Fibroblast of skin of left biceps (primary cell): ENCODE results near the gene SCO2.
A peak's percentile ranks its signal among the peaks of the same experiment; 100 is the strongest.
"Not testable (repeated sequence)": the region's sequence is repeated elsewhere in the genome, so short reads cannot be mapped to it uniquely, and the experiment has no call there.

Experiments used
- DNase-seq, 2 experiments: peaks; one replicate each; pipeline ENCODE4 v3.0.0-alpha.2; 2013; ENCODE audit warnings: low read depth in 2 of 2

Gene SCO2

GRCh38 chr22:50521710-50522109, 3.7 kb downstream of the SCO2 start:
- DNase-seq, result no peak

DNA sequence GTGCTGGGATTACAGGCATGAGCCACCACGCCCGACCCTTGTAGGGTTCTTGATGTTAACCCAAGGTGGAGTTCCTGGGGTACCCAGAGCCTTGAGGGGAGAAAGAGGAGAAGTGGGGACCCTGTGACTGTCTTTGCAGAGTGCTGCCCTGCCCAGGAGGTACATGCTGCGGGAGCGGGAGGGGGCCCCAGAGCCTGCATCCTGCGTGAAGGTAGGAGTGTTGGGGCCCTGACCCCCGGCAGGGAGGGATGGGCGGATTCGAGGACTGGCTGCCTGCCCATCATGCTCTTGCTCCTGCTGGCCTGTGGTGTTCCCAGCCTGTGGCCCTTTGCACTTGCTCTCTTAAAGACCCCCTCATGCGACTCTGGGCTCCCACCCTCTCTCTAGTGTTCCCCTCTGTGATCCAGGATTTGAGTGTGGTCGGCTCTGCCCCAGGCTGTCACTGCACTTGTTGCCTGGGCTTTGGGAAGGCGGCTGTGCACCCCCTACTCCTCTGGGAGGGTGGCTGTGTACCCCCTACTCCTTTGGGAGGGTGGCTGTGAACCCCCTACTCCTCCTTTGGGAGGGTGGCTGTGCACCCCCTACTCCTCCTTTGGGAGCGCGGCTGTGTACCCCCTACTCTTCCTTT, 4.5 kb downstream of the SCO2 start:
- no peak for DNase-seq

DNA sequence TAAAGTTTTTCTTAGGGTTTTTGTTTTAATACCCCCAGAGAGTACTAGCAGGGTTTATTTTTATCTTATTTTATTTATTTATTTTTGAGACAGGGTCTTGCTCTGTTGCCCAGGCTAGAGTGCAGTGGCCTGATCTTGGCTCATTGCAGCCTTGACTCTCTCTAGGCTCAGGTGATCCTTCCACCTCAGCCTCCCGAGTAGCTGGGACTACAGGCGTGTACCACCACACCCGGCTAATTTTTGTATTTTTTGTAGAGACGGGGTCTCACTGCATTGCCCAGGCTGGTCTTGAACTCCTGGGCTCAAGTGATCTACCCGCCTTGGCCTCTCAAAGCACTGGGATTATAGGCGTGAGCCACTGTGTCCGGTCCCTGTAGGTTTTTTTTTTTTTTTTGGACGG, 5.2 kb downstream of the SCO2 start:
- not testable (repeated sequence) for DNase-seq

DNA sequence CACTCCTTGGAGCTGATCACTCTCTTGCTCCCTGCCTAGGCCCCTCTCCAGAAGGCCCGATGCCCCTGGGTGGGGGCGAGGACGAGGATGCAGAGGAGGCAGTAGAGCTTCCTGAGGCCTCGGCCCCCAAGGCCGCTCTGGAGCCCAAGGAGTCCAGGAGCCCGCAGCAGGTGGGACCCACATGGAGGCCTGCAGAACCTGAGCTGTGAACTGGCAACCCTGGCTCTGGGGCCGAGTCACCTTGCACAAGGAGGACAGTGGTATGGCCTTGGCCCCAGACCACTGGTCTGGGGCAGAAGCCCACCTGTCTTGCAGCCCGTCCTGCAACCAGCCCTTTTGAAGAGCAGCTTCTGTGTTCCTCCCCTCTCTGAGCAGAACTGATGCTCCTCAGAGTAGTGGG, 6.2 kb downstream of the SCO2 start:
- DNase-seq, result no peak

DNA sequence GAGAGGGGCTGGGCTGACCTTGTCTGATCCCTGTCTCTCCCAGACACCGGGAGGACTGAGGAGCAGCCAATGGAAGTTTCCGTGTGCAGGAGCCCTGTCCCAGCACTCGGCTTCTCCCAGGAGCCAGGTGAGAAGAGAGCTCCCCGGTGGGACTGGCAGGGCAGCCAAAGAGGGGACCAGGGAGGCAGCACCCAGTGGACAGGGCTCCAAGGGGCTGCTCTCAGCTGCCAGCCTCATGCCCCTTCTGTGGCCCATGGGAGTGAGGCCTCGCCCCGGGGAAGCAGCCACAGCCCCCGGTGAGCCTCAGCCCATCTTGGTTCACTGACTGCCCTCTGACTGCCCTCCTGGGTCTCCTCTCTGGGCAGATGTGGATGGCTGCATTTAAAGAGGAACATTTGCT, 6.8 kb downstream of the SCO2 start:
- DNase-seq, result no peak

GRCh38 chr22:50517495-50518260, 7.7 kb downstream of the SCO2 start:
- DNase-seq, result no peak

DNA sequence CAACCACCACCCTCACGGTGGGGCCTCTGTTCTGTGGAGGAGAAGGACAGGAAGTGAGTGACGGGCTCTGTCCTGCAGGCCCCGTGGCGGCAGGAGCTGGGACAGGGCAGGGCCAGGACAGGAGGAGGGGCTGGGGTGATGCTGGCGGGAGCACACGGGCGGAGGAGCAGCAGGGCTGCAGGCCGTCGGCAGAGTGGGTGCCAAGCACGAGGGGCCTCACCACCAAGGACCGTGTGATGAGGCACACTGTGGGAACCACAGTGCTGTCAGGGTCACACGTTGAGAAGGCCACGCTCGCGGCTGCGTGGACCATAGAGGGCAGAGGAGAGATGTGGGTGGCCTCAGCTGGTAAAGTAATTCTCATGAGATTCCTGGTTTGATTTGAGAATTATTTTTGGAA, 8.5 kb downstream of the SCO2 start:
- DNase-seq, result no peak

GRCh38 chr22:50516068-50516467, 9.3 kb downstream of the SCO2 start:
- no peak for DNase-seq

GRCh38 chr22:50513175-50513574, 12.2 kb downstream of the SCO2 start:
- no peak for DNase-seq

- DNase-seq, result no peak
These were observed 16.5 kb downstream of the SCO2 start for GRCh38 chr22:50508897-50509296.

DNA sequence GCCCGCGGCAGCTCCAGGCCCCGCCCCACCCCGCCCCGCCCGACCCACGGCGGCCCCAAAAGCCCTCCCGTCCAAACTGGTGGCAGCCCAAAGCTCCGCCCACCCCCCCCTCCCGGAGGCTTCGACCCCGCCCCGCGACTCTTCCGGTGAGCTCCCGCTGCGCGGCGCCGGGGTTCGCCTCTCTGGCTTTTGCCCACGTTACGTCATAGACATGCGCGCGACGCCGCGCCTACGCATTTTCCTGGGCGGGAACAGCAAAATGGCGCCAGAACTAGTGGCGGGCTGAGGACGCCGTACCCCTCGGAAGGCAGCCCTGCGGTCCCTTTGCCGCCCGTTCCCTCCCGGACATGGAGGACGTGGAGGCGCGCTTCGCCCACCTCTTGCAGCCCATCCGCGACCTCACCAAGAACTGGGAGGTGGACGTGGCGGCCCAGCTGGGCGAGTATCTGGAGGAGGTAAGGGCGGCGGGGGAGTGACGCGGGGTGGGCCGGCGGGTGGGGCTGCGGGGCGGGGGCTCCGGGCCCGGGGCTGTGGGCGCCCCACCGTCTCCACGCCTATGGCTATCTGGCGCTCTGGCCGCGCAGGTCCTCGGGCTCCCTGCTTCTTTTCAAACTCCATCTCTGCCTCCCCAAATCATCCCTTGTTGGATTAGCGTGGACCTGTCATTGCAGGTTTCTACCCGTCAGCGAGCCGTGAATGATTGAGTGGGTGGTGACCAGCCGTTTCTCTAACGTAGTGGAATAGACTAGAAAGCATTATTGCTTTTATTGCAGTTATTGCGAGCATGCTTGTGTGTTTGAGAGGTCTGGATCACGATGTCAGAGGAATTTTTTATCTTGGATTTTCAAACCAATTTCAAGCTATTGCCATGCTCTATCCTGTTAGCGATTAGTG, 17.2 kb downstream of the SCO2 start, which contains the start of gene NCAPH2:
Gene NCAPH2, plus strand, starts transcription at position 234 of the 894 bp plus-strand sequence. Its CDS starts 114 bp downstream, at position 348.
- peak; percentile 91 to 93 for DNase-seq

DNA sequence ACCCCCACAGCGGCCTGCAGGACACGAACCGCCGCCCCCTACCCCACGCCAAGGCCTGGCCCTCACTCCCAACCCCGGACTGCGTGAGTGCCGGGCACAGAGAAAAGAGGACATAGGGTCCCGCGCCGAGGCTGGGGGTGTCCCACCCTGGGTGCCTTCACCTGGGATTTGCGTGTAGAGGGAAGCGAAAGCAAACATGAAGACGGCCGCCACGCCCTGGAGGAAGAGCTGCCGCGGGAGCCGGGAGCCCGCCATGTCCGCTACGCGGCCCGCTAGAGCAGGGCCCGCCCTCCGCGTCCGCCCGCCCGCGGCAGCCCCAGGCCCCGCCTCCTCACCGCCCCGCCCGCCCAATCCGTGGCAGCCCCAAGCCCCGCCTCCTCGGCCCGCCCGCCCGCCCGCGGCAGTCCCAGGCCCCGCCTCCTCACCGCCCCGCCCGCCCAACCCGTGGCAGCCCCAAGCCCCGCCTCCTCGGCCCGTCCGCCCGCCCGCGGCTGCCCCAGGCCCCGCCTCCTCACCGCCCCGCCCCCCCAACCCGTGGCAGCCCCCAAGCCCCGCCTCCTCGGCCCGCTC, 17.9 kb downstream of the SCO2 start, which contains the start of gene LMF2:
Gene LMF2, minus strand, starts transcription at position 282 of the 570 bp plus-strand sequence. Its CDS starts 27 bp downstream, at position 255.
- no peak for DNase-seq

GRCh38 chr22:50506611-50507420, 18.6 kb downstream of the SCO2 start:
- no peak for DNase-seq

DNA sequence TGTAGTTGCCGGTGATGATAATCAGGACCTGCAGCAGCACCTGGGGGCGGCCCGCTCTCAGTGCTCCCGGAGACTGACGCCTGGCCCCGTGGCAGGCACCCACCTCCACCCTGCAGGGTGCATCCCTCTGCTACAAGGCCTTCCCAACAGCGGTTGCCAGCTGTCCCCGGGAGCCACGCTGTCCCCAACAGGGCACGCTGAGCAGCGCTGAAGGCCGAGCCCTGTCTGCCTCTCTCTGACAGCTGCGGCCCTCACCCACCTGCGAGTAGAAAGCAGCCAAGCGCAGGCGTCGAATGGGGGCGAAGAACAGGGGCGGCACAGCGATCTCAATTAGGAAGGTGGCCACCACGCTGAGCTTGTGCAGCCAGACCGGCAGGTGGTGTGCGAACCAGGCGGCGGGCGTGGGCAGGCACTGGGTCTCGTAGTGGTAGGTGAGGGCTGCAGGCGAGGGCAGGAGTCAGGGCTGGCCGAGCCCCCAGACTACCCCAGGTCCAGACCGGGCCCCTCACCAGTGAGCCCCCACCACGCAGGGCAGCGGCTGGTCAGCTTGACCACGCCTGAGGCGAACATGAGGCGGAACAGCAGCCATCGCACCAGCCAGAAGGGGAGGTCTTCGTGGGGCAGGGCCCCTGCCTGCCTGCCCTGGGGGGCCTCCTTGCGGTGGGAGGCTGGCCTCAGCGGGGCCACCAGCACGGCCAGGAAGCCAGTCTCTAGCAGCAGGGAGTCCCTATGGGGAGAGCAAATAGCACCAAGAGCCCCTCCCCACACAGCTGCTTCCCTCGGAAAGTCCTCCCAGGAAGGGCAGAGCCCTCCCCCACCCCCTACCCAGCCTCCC, 19.4 kb downstream of the SCO2 start:
- no peak for DNase-seq

DNA sequence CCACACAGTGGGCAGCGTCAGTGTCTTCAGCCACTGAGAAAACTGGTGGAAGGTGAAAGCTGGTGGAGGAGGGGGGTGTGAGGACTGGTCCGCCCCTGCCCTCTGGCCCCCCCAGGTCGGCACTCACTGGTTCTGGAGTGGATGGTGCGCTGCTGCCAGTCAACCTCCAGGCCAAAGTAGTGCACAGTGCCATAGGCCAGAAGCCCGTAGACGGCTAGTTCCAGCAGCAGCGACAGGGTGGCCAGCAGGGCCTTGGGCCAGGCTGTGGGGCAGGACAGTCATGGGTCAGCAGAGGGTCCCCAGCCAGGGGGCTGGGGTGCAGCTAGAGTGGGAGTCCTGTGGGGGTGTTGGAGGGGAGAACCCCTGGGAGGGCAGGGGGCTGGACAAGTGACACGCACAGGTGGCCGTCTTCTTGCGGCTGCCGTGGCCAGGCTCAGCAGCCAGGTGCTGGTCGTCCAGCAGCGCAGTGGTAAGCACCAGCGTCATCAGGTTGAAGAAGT, 20.1 kb downstream of the SCO2 start:
- DNase-seq, result no peak

DNA sequence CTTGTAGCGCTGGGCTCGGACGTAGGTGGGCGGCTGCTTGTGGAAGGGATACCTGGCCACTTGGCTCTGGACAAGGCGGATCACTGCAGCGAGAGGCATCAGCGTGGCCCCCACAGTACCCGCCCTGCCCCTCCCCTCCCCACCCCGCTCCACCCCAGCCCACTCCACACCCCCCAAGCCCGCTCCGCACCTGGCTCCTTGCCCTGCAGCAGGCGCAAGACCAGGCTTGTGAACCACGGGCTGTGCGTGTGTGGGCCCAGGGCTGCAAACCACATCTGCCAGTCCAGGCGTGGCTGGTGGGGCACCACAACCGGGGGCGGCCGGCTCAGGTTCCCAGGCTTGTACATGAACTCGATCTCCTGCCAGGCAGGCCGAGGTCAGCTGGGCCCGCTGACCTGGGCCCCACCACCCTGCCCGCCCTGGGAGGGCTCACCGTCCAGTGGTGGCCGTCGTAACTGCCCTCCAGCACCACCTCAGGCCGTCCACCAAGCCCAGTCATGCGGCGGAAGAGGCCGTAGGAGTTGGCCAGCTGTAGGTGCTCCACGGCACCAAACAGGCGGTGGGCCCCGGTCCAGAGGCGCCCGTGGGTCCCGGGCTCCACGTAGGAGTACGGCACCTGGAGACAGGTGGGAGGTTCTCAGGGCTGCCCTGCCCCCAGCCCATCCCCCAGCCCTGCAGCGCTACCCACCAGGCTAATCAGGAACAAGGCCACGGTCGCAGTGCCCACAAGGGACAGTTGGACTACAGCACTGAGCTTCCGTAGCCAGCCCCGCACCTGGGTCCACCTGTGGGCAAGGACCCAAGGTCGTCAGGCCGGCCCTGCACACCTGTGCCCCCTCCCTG, 20.8 kb downstream of the SCO2 start:
- DNase-seq, result no peak

- DNase-seq, result no peak
These were observed 21.8 kb downstream of the SCO2 start for GRCh38 chr22:50503475-50504145.
